ENCODE results near the gene CACNA1B.

DNA sequence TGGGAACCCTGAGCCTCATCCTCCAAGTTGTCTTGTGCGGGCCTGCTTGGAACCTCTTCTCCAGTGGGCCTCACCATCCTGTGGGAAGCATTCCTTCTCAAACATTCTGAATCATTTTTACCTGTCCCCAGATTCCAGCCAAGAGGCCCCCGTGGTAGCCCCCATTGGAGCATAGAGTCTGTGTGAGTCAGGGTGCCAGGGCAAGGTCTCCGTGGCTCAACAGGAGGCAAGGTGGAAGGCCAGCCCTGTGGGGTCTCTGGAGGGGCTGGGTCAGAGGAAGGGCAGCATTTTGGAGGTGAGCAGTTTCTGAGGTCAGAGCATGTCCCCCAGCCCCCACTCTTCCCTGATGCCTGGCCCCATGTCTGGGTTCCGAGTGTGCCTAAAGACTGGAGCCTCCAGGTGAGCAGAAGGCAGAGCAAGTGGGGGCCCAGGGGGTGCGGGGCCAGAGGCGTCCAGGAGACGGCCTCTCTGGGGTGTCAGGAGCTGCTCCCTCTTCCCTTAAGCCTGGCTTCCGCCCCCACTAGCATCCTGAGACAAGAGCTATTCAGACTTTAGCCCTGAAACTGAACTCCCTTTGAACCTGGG is 2.1 kb downstream of the CACNA1B start:
- TF ChIP-seq, protein P1, sequence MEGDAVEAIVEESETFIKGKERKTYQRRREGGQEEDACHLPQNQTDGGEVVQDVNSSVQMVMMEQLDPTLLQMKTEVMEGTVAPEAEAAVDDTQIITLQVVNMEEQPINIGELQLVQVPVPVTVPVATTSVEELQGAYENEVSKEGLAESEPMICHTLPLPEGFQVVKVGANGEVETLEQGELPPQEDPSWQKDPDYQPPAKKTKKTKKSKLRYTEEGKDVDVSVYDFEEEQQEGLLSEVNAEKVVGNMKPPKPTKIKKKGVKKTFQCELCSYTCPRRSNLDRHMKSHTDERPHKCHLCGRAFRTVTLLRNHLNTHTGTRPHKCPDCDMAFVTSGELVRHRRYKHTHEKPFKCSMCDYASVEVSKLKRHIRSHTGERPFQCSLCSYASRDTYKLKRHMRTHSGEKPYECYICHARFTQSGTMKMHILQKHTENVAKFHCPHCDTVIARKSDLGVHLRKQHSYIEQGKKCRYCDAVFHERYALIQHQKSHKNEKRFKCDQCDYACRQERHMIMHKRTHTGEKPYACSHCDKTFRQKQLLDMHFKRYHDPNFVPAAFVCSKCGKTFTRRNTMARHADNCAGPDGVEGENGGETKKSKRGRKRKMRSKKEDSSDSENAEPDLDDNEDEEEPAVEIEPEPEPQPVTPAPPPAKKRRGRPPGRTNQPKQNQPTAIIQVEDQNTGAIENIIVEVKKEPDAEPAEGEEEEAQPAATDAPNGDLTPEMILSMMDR (IDR thresholded peaks at IDR 0.05): no peak
- no peak for TF ChIP-seq POLR2A (IDR thresholded peaks at IDR 0.05)
